SK-N-SH (cell line): ENCODE measurements around the gene HHAT. TPM values are rescaled to one million over a fixed set of nuclear protein-coding genes. Genes with fewer than 3 reads are reported as not detected.
A peak's percentile ranks its signal among the peaks of the same experiment; 100 is the strongest.

Source experiments
- CTCF ChIA-PET: fragments of 300-600, 350-600 bp; formaldehyde crosslinking; extraction: SDS; loops from one replicate; lab custom pipeline; 2021; lab: Yijun Ruan, JAX
- POLR2A ChIA-PET: fragments of 350-600 bp; sonication (Branson Sonifier 250); formaldehyde crosslinking; extraction: SDS; loops from one replicate; lab custom pipeline; 2020; ENCODE audit warnings: antibody characterized with exemption, inconsistent platforms; lab: Yijun Ruan, JAX
- DNase-seq: peaks from one replicate; pipeline ENCODE4 v3.0.0; 2012
- H2AFZ ChIP-seq: fragments of 200-600 bp; sonication (generic); 2 replicates; pipeline ENCODE4 v1.8.1; 2016; ENCODE audit warnings: antibody characterized with exemption, mild to moderate bottlenecking, low read depth
- H3F3A ChIP-seq: fragments of 200-600 bp; sonication (generic); replicated peaks from 2 replicates; pipeline ENCODE3; 2016; ENCODE audit warnings: antibody characterized with exemption, mild to moderate bottlenecking; ENCODE audit not compliant: insufficient read depth
- H3K27ac ChIP-seq, 2 experiments: fragments of 200-500 bp in 1 of 2; fragments of 200-600 bp in 1 of 2; sonication (Bioruptor generic) in 1 of 2; sonication (generic), shearing (Covaris generic) in 1 of 2; 2 replicates each; pipeline versions ENCODE4 v1.5.1 to v1.6.1; 2014 to 2016; ENCODE audit warnings: low read depth in 2 of 2, inconsistent platforms in 1 of 2, low read length in 1 of 2, mild to moderate bottlenecking in 1 of 2, mixed read lengths in 1 of 2
- H3K27me3 ChIP-seq: fragments of 200-600 bp; sonication (generic), shearing (Covaris generic); 2 replicates; pipeline ENCODE4 v1.6.1; 2016; ENCODE audit warnings: mixed run types; ENCODE audit not compliant: insufficient read depth
- H3K36me3 ChIP-seq, 2 experiments: fragments of 200-500 bp in 1 of 2; fragments of 200-600 bp in 1 of 2; sonication (Bioruptor generic) in 1 of 2; sonication (generic) in 1 of 2; replicated peaks in 1 of 2; 2 replicates each; pipeline versions ENCODE3 to v1.5.1; 2014 to 2016; ENCODE audit warnings: low read length in 1 of 2, mild to moderate bottlenecking in 1 of 2; ENCODE audit not compliant: insufficient read depth in 2 of 2, control insufficient read depth in 1 of 2
- H3K4me1 ChIP-seq, 2 experiments: fragments of 200-500 bp in 1 of 2; fragments of 200-600 bp in 1 of 2; sonication (Bioruptor generic) in 1 of 2; sonication (generic), shearing (Covaris generic) in 1 of 2; 2 replicates each; pipeline versions ENCODE4 v1.5.1 to v1.6.1; 2014 to 2016; ENCODE audit warnings: low read depth in 1 of 2, low read length in 1 of 2, mixed run types in 1 of 2; ENCODE audit not compliant: insufficient read depth in 2 of 2, control insufficient read depth in 1 of 2
- H3K4me2 ChIP-seq: fragments of 200-600 bp; sonication (generic), shearing (Covaris generic); 2 replicates; pipeline ENCODE4 v1.6.1; 2017; ENCODE audit warnings: mixed run types
- H3K4me3 ChIP-seq, 2 experiments: fragments of 200-500 bp in 1 of 2; fragments of 200-600 bp in 1 of 2; sonication (Bioruptor generic) in 1 of 2; sonication (generic), shearing (Covaris generic) in 1 of 2; 2 replicates each; pipeline versions ENCODE4 v1.5.1 to v1.8.1; 2014 to 2016; ENCODE audit warnings: low read depth in 2 of 2, inconsistent platforms in 1 of 2, low read length in 1 of 2, mild to moderate bottlenecking in 1 of 2, mixed read lengths in 1 of 2, moderate library complexity in 1 of 2
- H3K79me2 ChIP-seq: fragments of 200-600 bp; sonication (generic); 2 replicates; pipeline ENCODE4 v1.8.1; 2017; ENCODE audit warnings: mild to moderate bottlenecking; ENCODE audit not compliant: insufficient read depth
- H3K9ac ChIP-seq: fragments of 200-600 bp; sonication (generic); 2 replicates; pipeline ENCODE4 v1.6.1; 2017; ENCODE audit warnings: mixed run types
- H3K9me2 ChIP-seq: fragments of 200-600 bp; sonication (generic); 2 replicates; pipeline ENCODE4 v1.6.1; 2017; ENCODE audit warnings: mixed run types
- H3K9me3 ChIP-seq: fragments of 200-600 bp; sonication (generic); 2 replicates; pipeline ENCODE4 v1.6.1; 2017; ENCODE audit warnings: mixed run types, mild to moderate bottlenecking, moderate library complexity
- H4K20me1 ChIP-seq: fragments of 200-600 bp; sonication (generic); 2 replicates; pipeline ENCODE4 v1.6.1; 2017; ENCODE audit warnings: mild to moderate bottlenecking, mixed run types; ENCODE audit not compliant: insufficient read depth
- CHD2 ChIP-seq: fragments of 150-350 bp; IDR thresholded peaks from 2 replicates; pipeline ENCODE4 v1.6.1; 2018; ENCODE audit warnings: low read length; ENCODE audit not compliant: partially characterized antibody
- EP300 ChIP-seq, 2 experiments: IDR thresholded peaks; 2 replicates each; pipeline versions ENCODE4 v1.4.0 to v1.6.1; 2012; ENCODE audit warnings: borderline replicate concordance in 1 of 2, low read depth in 1 of 2, low read length in 1 of 2
- GATA2 ChIP-seq: sonication (generic); formaldehyde crosslinking; IDR thresholded peaks from 2 replicates; pipeline ENCODE4 v1.5.0; 2020; ENCODE audit warnings: mild to moderate bottlenecking, missing genetic modification reagents
- MEF2A ChIP-seq: IDR thresholded peaks from 2 replicates; pipeline ENCODE4 v1.4.0; 2012; ENCODE audit warnings: low read depth, borderline replicate concordance
- RCOR1 ChIP-seq: fragments of 150-350 bp; IDR thresholded peaks from 2 replicates; pipeline ENCODE4 v1.6.1; 2017; ENCODE audit warnings: antibody characterized with exemption, low read length
- TAF1 ChIP-seq: IDR thresholded peaks from 2 replicates; pipeline ENCODE4 v1.6.1; 2012; ENCODE audit warnings: low read depth, mild to moderate bottlenecking, low read length, moderate library complexity, borderline replicate concordance
- YY1 ChIP-seq: IDR thresholded peaks from 2 replicates; pipeline ENCODE4 v1.4.0; 2012; ENCODE audit warnings: low read depth, mild to moderate bottlenecking
- WGBS: methylation state at CpG from one replicate; pipeline ENCODE4 v1.1.6; 2017; ENCODE audit warnings: low lambda C conversion rate; 5-methylcytosine and 5-hydroxymethylcytosine counted together
- polyA plus RNA-seq, 3 experiments: library from polyadenylated mRNA; depleted of rRNA; stranded (reverse); fragments of >200 nt; gene quantifications; 2 replicates each; pipeline ENCODE4 v1.2.3, GENCODE V29; 2012
- TF ChIP-seq, protein P1 (sequence below): fragments of 150-350 bp; IDR thresholded peaks from 2 replicates; pipeline ENCODE4 v1.6.1; 2016; ENCODE audit warnings: mild to moderate bottlenecking, low read depth, low read length
- TF ChIP-seq, protein P2 (sequence below): IDR thresholded peaks from 2 replicates; pipeline ENCODE4 v1.4.0; 2012; ENCODE audit warnings: low read depth, borderline replicate concordance

The HHAT gene
- polyA plus RNA-seq, 1 of the 3 experiments (the other 2 are of a cell fraction): 8.1 TPM

DNA sequence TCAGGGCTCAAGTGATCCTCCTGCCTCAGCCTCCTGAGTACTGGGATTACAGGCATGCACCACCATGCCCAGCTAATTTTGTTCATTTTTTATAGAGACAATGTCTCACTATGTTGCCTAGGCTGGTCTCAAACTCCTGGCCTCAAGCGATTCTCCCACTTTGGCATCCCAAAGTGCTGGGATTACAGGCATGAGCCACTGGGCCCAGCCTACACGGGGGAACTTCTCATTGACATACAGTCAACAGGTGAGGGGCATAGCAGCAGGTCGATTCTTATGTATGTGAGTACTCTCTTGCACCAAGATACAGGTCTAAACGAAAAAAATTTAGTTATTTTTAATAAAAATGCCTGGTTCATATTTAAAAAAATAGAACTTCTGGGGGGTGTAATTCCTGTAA, 39.5 kb upstream of the HHAT start:
- Histone ChIP-seq H3K4me1 (peaks cover 23 to 27% of the 10 kb centered on the region in 2 experiments), H3K4me2 (no peak overlapping the region), H3K9me2 (no peaks in the 10 kb centered on the region), H3K27ac (no peak overlapping the region), H3K27me3 (no peaks in the 10 kb centered on the region; the same call in 1 of the 2 replicates), H2AFZ (no peak overlapping the region), H3K9ac (no peak overlapping the region), H3K4me3 (no peak overlapping the region), H3K79me2 (no peaks in the 10 kb centered on the region), H3K9me3 (no peaks in the 10 kb centered on the region), H3K36me3 (no peaks in the 10 kb centered on the region), H3F3A (peaks cover 9% of the 10 kb centered on the region), H4K20me1 (no peaks in the 10 kb centered on the region)
- TF ChIP-seq TAF1 (no peak), EP300 (IDR thresholded peaks at IDR 0.05; ENCODE audit: borderline replicate concordance in 1 of 2, low read depth in 1 of 2, low read length in 1 of 2) (no peak), RCOR1 (no peak), YY1 (no peak), MEF2A (no peak), GATA2 (no peak)
- TF ChIP-seq, protein P1, sequence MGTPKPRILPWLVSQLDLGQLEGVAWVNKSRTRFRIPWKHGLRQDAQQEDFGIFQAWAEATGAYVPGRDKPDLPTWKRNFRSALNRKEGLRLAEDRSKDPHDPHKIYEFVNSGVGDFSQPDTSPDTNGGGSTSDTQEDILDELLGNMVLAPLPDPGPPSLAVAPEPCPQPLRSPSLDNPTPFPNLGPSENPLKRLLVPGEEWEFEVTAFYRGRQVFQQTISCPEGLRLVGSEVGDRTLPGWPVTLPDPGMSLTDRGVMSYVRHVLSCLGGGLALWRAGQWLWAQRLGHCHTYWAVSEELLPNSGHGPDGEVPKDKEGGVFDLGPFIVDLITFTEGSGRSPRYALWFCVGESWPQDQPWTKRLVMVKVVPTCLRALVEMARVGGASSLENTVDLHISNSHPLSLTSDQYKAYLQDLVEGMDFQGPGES: no peak
- WGBS: 55% methylated on average over 4 of the region's 4 CpGs
- no peak for DNase-seq
- POLR2A ChIA-PET: interaction anchor here (4.5 kb wide), 1 partner anchor 56 kb away, joined by 29 read pairs; the partner anchor contains the start of gene SERTAD4
- CTCF ChIA-PET: interaction anchor here (1.3 to 1.4 kb wide), 2 partner anchors 10 to 27 kb away, joined by 3 to 4 read pairs; no protein-coding TSS in a partner anchor

DNA sequence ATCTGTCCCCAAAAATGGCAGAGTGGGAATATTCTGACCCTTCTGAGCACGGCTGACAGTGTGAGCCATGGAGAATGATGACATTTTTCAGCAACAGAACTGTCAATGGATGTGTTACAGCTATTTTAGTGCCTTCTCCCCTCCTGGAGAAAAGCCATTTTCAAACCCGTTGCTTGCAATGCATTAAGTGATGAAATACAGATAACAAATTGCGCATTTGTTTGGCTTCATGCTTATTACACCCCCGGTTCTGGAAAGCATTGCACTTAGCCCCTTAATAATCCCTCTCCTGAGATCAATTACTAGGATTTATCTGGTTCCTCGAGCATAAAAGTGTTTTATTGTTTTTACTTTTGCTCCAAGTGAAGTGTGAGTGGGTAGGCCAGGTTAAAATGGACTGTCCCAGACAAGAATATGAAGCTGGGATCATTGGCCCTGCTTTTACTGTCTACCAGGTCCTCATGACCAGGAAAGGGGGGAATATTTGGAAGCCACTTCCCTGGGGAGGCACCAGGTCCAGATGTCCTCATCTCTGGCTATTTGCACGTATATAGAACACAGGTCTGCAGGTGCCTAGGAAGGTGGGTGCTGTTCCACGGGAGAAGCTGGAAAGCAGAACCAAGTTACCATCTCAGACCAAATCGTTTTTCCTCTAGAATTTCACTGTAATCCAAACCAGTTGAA, 37.5 kb upstream of the HHAT start:
- Histone ChIP-seq H3K4me1 (peaks cover 23 to 43% of the 10 kb centered on the region in 2 experiments), H2AFZ (no peak overlapping the region), H3K4me3 (peak overlapping the region in 1 of 2 experiments; percentile 55; a peak in 1 of 4 replicates), H3K79me2 (no peaks in the 10 kb centered on the region), H3K9me3 (no peaks in the 10 kb centered on the region), H3F3A (peaks cover 9% of the 10 kb centered on the region), H3K9me2 (no peaks in the 10 kb centered on the region), H3K27me3 (no peaks in the 10 kb centered on the region), H3K27ac (peak overlapping the region; percentile 39 to 98; a peak in 3 of 4 replicates), H3K4me2 (peak overlapping the region; percentile 86), H4K20me1 (no peaks in the 10 kb centered on the region), H3K36me3 (no peaks in the 10 kb centered on the region), H3K9ac (no peak overlapping the region)
- CTCF ChIA-PET: interaction anchor here (1.2 to 4.6 kb wide), 13 partner anchors 9 to 517 kb away, joined by 3 to 29 read pairs (median 9); partner anchors contain the start of gene SERTAD4
- 37% methylated on average over 8 of the region's 8 CpGs for WGBS
- DNase-seq: peak; percentile 48
- POLR2A ChIA-PET: interaction anchor here (0.6 to 4.5 kb wide), 12 partner anchors 11 to 674 kb away, joined by 3 to 29 read pairs (median 4); partner anchors contain the start of genes HHAT and SERTAD4
- TF ChIP-seq RCOR1: 0 out of 2 replicates have a peak, but pooled peaks have one; percentile 33
- TF ChIP-seq EP300 (IDR thresholded peaks at IDR 0.05; ENCODE audit: borderline replicate concordance in 1 of 2, low read depth in 1 of 2, low read length in 1 of 2): peak in 1 of 2 experiments; percentile 72; a peak in 2 of 4 replicates
- peak; percentile 32 for TF ChIP-seq CHD2
- peak; percentile 55; the same call in 1 of the 2 replicates for TF ChIP-seq GATA2
- TF ChIP-seq, protein P2, sequence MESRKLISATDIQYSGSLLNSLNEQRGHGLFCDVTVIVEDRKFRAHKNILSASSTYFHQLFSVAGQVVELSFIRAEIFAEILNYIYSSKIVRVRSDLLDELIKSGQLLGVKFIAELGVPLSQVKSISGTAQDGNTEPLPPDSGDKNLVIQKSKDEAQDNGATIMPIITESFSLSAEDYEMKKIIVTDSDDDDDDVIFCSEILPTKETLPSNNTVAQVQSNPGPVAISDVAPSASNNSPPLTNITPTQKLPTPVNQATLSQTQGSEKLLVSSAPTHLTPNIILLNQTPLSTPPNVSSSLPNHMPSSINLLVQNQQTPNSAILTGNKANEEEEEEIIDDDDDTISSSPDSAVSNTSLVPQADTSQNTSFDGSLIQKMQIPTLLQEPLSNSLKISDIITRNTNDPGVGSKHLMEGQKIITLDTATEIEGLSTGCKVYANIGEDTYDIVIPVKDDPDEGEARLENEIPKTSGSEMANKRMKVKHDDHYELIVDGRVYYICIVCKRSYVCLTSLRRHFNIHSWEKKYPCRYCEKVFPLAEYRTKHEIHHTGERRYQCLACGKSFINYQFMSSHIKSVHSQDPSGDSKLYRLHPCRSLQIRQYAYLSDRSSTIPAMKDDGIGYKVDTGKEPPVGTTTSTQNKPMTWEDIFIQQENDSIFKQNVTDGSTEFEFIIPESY: no peak
